Measurements from ENCODE around the gene B4GALNT3. TPM values are rescaled to one million over a fixed set of nuclear protein-coding genes. Genes with fewer than 3 reads are reported as not detected.

Gene B4GALNT3
- total RNA-seq, 1 donor from 2014 or later, result 7.0 TPM

- no peaks in the 10 kb centered on the region for H3K36me3 Mint-ChIP-seq
- H3K4me3 Mint-ChIP-seq, result no peak overlapping the region
- no peak overlapping the region for H3K27ac Mint-ChIP-seq
- DNase-seq (ENCODE audit: low spot score in 2 of 2, unreplicated experiment in 2 of 2), result no peak
- no peaks in the 10 kb centered on the region for H3K9me3 Mint-ChIP-seq
- H3K27me3 Mint-ChIP-seq (ENCODE audit: low read depth), result peaks cover 7% of the 10 kb centered on the region
- peaks cover 7% of the 10 kb centered on the region for H3K4me1 Mint-ChIP-seq
- TF ChIP-seq CTCF (IDR thresholded peaks at IDR 0.05; ENCODE audit: unreplicated experiment), result no peak
Measured at GRCh38 chr12:470133-470532, 10.4 kb downstream of the B4GALNT3 start.

GRCh38 chr12:473198-473597 is 13.5 kb downstream of the B4GALNT3 start:
- Mint-ChIP-seq H3K27me3 (ENCODE audit: low read depth) (peaks cover 5% of the 10 kb centered on the region), H3K36me3 (no peaks in the 10 kb centered on the region), H3K4me3 (no peak overlapping the region), H3K4me1 (peaks cover 7% of the 10 kb centered on the region), H3K27ac (no peak overlapping the region), H3K9me3 (no peaks in the 10 kb centered on the region)
- no peak for DNase-seq (ENCODE audit: low spot score in 2 of 2, unreplicated experiment in 2 of 2)
- TF ChIP-seq CTCF (IDR thresholded peaks at IDR 0.05; ENCODE audit: unreplicated experiment), result no peak

- Mint-ChIP-seq H3K4me1 (peaks cover 7% of the 10 kb centered on the region), H3K4me3 (no peak overlapping the region), H3K27ac (no peak overlapping the region), H3K36me3 (no peaks in the 10 kb centered on the region), H3K27me3 (ENCODE audit: low read depth) (peaks cover 5% of the 10 kb centered on the region), H3K9me3 (no peaks in the 10 kb centered on the region)
- no peak for TF ChIP-seq CTCF (IDR thresholded peaks at IDR 0.05; ENCODE audit: unreplicated experiment)
- no peak for DNase-seq (ENCODE audit: low spot score in 2 of 2, unreplicated experiment in 2 of 2)
Measured at GRCh38 chr12:473863-474577, 14.3 kb downstream of the B4GALNT3 start.

GRCh38 chr12:475286-475685 is 15.5 kb downstream of the B4GALNT3 start:
- DNase-seq (ENCODE audit: low spot score in 2 of 2, unreplicated experiment in 2 of 2), result no peak
- H3K36me3 Mint-ChIP-seq, result no peaks in the 10 kb centered on the region
- H3K4me3 Mint-ChIP-seq, result no peak overlapping the region
- peaks cover 7% of the 10 kb centered on the region for H3K4me1 Mint-ChIP-seq
- peaks cover 2% of the 10 kb centered on the region for H3K27me3 Mint-ChIP-seq (ENCODE audit: low read depth)
- TF ChIP-seq CTCF (IDR thresholded peaks at IDR 0.05; ENCODE audit: unreplicated experiment), result no peak
- H3K27ac Mint-ChIP-seq, result no peak overlapping the region
- H3K9me3 Mint-ChIP-seq, result no peaks in the 10 kb centered on the region

GRCh38 chr12:479161-479560 is 19.4 kb downstream of the B4GALNT3 start:
- H3K4me3 Mint-ChIP-seq, result no peak overlapping the region
- H3K4me1 Mint-ChIP-seq, result peaks cover under 1% of the 10 kb centered on the region
- no peak for TF ChIP-seq CTCF (IDR thresholded peaks at IDR 0.05; ENCODE audit: unreplicated experiment)
- no peaks in the 10 kb centered on the region for H3K36me3 Mint-ChIP-seq
- DNase-seq (ENCODE audit: low spot score in 2 of 2, unreplicated experiment in 2 of 2), result no peak
- no peaks in the 10 kb centered on the region for H3K9me3 Mint-ChIP-seq
- H3K27ac Mint-ChIP-seq, result no peak overlapping the region
- H3K27me3 Mint-ChIP-seq (ENCODE audit: low read depth), result peaks cover 16% of the 10 kb centered on the region
